Erythroblast (primary cell): ENCODE data around the gene CDH13.

ENCODE experiments used
- DNase-seq, 2 experiments: peaks; one replicate each; lab custom pipeline; 2025; lab: John Stamatoyannopoulos, UW
- GATA1 ChIP-seq: IDR thresholded peaks from 2 replicates; pipeline ENCODE4 v1.6.1; 2011; ENCODE audit warnings: low read depth, mild to moderate bottlenecking, control low read depth, low read length, moderate library complexity
- POLR2A ChIP-seq: IDR thresholded peaks from 2 replicates; pipeline ENCODE4 v1.6.1; 2011; ENCODE audit warnings: mild to moderate bottlenecking, low read length

CDH13 gene

GRCh38 chr16:83238949-83239691, 612.4 kb downstream of the CDH13 start:
- DNase-seq, result no peak
- no peak for TF ChIP-seq POLR2A
- TF ChIP-seq GATA1, result no peak

GRCh38 chr16:83244057-83244456, 617.3 kb downstream of the CDH13 start:
- DNase-seq, result no peak
- TF ChIP-seq POLR2A (no peak), GATA1 (no peak)

GRCh38 chr16:83245061-83245460, 618.3 kb downstream of the CDH13 start:
- DNase-seq, result no peak
- TF ChIP-seq GATA1 (no peak), POLR2A (no peak)

GRCh38 chr16:83247767-83248372, 621.1 kb downstream of the CDH13 start:
- TF ChIP-seq POLR2A (no peak), GATA1 (no peak)

GRCh38 chr16:83248735-83249463, 622.1 kb downstream of the CDH13 start:
- DNase-seq, result no peak
- TF ChIP-seq GATA1, result no peak
- TF ChIP-seq POLR2A, result no peak

More at GRCh38 chr16:83247767-83248372, 621.1 kb downstream of the CDH13 start:
- no peak for DNase-seq

GRCh38 chr16:83253521-83253920, 626.8 kb downstream of the CDH13 start:
- TF ChIP-seq GATA1 (no peak), POLR2A (no peak)
- no peak for DNase-seq

- no peak for DNase-seq
- TF ChIP-seq POLR2A (no peak), GATA1 (no peak)
These were observed 631.7 kb downstream of the CDH13 start for GRCh38 chr16:83258366-83258928.

- no peak for DNase-seq
These were observed 640.2 kb downstream of the CDH13 start for GRCh38 chr16:83266848-83267553.

GRCh38 chr16:83268169-83268568, 641.4 kb downstream of the CDH13 start:
- DNase-seq, result no peak
- TF ChIP-seq GATA1, result no peak

More at GRCh38 chr16:83266848-83267553, 640.2 kb downstream of the CDH13 start:
- TF ChIP-seq GATA1, result no peak
- no peak for TF ChIP-seq POLR2A

GRCh38 chr16:83269048-83269447, 642.3 kb downstream of the CDH13 start:
- no peak for TF ChIP-seq GATA1
- TF ChIP-seq POLR2A, result no peak
- DNase-seq, result no peak

GRCh38 chr16:83269541-83269940, 642.8 kb downstream of the CDH13 start:
- no peak for DNase-seq
- no peak for TF ChIP-seq POLR2A
- TF ChIP-seq GATA1, result no peak

- TF ChIP-seq POLR2A, result no peak
- TF ChIP-seq GATA1, result no peak
- no peak for DNase-seq
These were observed 643.3 kb downstream of the CDH13 start for GRCh38 chr16:83270061-83270460.

- TF ChIP-seq GATA1 (no peak), POLR2A (no peak)
- no peak for DNase-seq
These were observed 643.9 kb downstream of the CDH13 start for GRCh38 chr16:83270640-83271039.
